HEK293 (cell line): ENCODE data around the gene PDLIM1.

ENCODE experiments used
- GFI1B ChIP-seq: fragments of 450-650 bp; formaldehyde crosslinking; IDR thresholded peaks from 2 replicates; pipeline ENCODE4 v1.5.1; 2016; ENCODE audit warnings: missing biosample characterization, missing genetic modification characterization
- GLI2 ChIP-seq: fragments of 450-650 bp; formaldehyde crosslinking; IDR thresholded peaks from 2 replicates; pipeline ENCODE4; 2017; ENCODE audit warnings: missing biosample characterization, missing genetic modification characterization, low read depth, borderline replicate concordance
- MEIS1 ChIP-seq: sonication (generic); formaldehyde crosslinking; IDR thresholded peaks from 2 replicates; pipeline ENCODE4 v1.8.1; 2022; ENCODE audit warnings: missing genetic modification reagents, mild to moderate bottlenecking, borderline replicate concordance
- PRDM10 ChIP-seq: fragments of 450-650 bp; formaldehyde crosslinking; IDR thresholded peaks from 2 replicates; pipeline ENCODE4 v1.5.1; 2016; ENCODE audit warnings: missing biosample characterization, missing genetic modification characterization
- PRDM6 ChIP-seq: fragments of 450-650 bp; formaldehyde crosslinking; IDR thresholded peaks from 2 replicates; pipeline ENCODE4 v1.5.1; 2017; ENCODE audit warnings: missing biosample characterization, missing genetic modification characterization
- SCRT2 ChIP-seq: fragments of 450-650 bp; formaldehyde crosslinking; IDR thresholded peaks from 2 replicates; pipeline ENCODE4 v1.5.1; 2016; ENCODE audit warnings: missing biosample characterization, missing genetic modification characterization
- TSHZ1 ChIP-seq: fragments of 450-650 bp; formaldehyde crosslinking; IDR thresholded peaks from 2 replicates; pipeline ENCODE4 v1.5.1; 2016; ENCODE audit warnings: missing biosample characterization, missing genetic modification characterization, borderline replicate concordance
- ZBTB44 ChIP-seq: fragments of 450-650 bp; IDR thresholded peaks from 2 replicates; pipeline ENCODE4 v1.5.1; 2018; ENCODE audit warnings: missing biosample characterization, mild to moderate bottlenecking, missing genetic modification characterization
- ZFHX2 ChIP-seq: fragments of 450-650 bp; formaldehyde crosslinking; conservative IDR thresholded peaks from 2 replicates; pipeline ENCODE4 v1.5.1; 2016; ENCODE audit warnings: missing biosample characterization, missing genetic modification characterization
- ZNF10 ChIP-seq: fragments of 450-650 bp; formaldehyde crosslinking; IDR thresholded peaks from 2 replicates; pipeline ENCODE4 v1.5.1; 2017; ENCODE audit warnings: missing biosample characterization, missing genetic modification characterization
- ZNF140 ChIP-seq: fragments of 450-650 bp; formaldehyde crosslinking; IDR thresholded peaks from 2 replicates; pipeline ENCODE4 v1.5.1; 2016; ENCODE audit warnings: missing biosample characterization, missing genetic modification characterization
- ZNF26 ChIP-seq: fragments of 450-650 bp; formaldehyde crosslinking; IDR thresholded peaks from 2 replicates; pipeline ENCODE4 v1.5.1; 2016; ENCODE audit warnings: missing biosample characterization, missing genetic modification characterization
- ZNF324 ChIP-seq: fragments of 450-650 bp; formaldehyde crosslinking; IDR thresholded peaks from 2 replicates; pipeline ENCODE4 v1.5.1; 2016; ENCODE audit warnings: missing biosample characterization, missing genetic modification characterization
- ZNF335 ChIP-seq: fragments of 450-650 bp; formaldehyde crosslinking; conservative IDR thresholded peaks from 2 replicates; pipeline ENCODE4 v1.5.1; 2016; ENCODE audit warnings: missing biosample characterization, missing genetic modification characterization
- ZNF416 ChIP-seq: fragments of 450-650 bp; formaldehyde crosslinking; IDR thresholded peaks from 2 replicates; pipeline ENCODE4 v1.5.1; 2016; ENCODE audit warnings: missing biosample characterization, missing genetic modification characterization
- ZNF629 ChIP-seq: fragments of 450-650 bp; formaldehyde crosslinking; IDR thresholded peaks from 2 replicates; pipeline ENCODE4 v1.5.1; 2017; ENCODE audit warnings: missing biosample characterization, missing genetic modification characterization
- ZNF843 ChIP-seq: fragments of 450-650 bp; formaldehyde crosslinking; IDR thresholded peaks from 2 replicates; pipeline ENCODE4 v1.5.1; 2016; ENCODE audit warnings: missing biosample characterization, missing genetic modification characterization
- ZSCAN30 ChIP-seq: fragments of 450-650 bp; IDR thresholded peaks from 2 replicates; pipeline ENCODE4 v1.5.1; 2018; ENCODE audit warnings: missing biosample characterization, mild to moderate bottlenecking, missing genetic modification characterization, moderate library complexity
- ZXDB ChIP-seq: fragments of 450-650 bp; formaldehyde crosslinking; IDR thresholded peaks from 2 replicates; pipeline ENCODE4 v1.5.1; 2016; ENCODE audit warnings: missing biosample characterization, missing genetic modification characterization
- TF ChIP-seq, protein P1 (sequence below): fragments of 450-650 bp; formaldehyde crosslinking; IDR thresholded peaks from 2 replicates; pipeline ENCODE4 v1.5.1; 2016; ENCODE audit warnings: missing biosample characterization, missing genetic modification characterization, low read depth
- TF ChIP-seq, protein P2 (sequence below): fragments of 450-650 bp; formaldehyde crosslinking; IDR thresholded peaks from 2 replicates; pipeline ENCODE4 v1.5.1; 2016; ENCODE audit warnings: missing biosample characterization, missing genetic modification characterization

PDLIM1 gene

GRCh38 chr10:95289003-95289920 is 1.5 kb downstream of the PDLIM1 start (continued):
- TF ChIP-seq GLI2 (tag by site-specific recombination) (0 out of 2 replicates have a peak, but pooled peaks have one; percentile 19), ZFHX2 (tag by site-specific recombination) (peak; percentile 52), ZNF335 (tag by site-specific recombination) (peak; percentile 90), PRDM6 (peak; percentile 88), TSHZ1 (peak; percentile 54; the same call in 1 of the 2 replicates), ZBTB44 (peak; percentile 47; the same call in 1 of the 2 replicates), GFI1B (tag by site-specific recombination) (peak; percentile 57; the same call in 1 of the 2 replicates), ZXDB (tag by site-specific recombination) (peak; percentile 57; the same call in 1 of the 2 replicates), ZNF324 (0 out of 2 replicates have a peak, but pooled peaks have one; percentile 43), ZNF140 (tag by site-specific recombination) (no peak), MEIS1 (CRISPR knock-in tag) (0 out of 2 replicates have a peak, but pooled peaks have one; percentile 22), ZNF629 (tag by site-specific recombination) (peak; percentile 59), SCRT2 (tag by site-specific recombination) (peak; percentile 82), PRDM10 (tag by site-specific recombination) (peak; percentile 99), ZSCAN30 (tag by site-specific recombination) (peak; percentile 20; the same call in 1 of the 2 replicates), ZNF10 (tag by site-specific recombination) (peak; percentile 23; the same call in 1 of the 2 replicates), ZNF843 (tag by site-specific recombination) (peak; percentile 81), ZNF416 (tag by site-specific recombination) (no peak), ZNF26 (no peak)
- TF ChIP-seq, protein P1, sequence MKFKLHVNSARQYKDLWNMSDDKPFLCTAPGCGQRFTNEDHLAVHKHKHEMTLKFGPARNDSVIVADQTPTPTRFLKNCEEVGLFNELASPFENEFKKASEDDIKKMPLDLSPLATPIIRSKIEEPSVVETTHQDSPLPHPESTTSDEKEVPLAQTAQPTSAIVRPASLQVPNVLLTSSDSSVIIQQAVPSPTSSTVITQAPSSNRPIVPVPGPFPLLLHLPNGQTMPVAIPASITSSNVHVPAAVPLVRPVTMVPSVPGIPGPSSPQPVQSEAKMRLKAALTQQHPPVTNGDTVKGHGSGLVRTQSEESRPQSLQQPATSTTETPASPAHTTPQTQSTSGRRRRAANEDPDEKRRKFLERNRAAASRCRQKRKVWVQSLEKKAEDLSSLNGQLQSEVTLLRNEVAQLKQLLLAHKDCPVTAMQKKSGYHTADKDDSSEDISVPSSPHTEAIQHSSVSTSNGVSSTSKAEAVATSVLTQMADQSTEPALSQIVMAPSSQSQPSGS (tag by site-specific recombination), result peak; percentile 34; the same call in 1 of the 2 replicates
- TF ChIP-seq, protein P2, sequence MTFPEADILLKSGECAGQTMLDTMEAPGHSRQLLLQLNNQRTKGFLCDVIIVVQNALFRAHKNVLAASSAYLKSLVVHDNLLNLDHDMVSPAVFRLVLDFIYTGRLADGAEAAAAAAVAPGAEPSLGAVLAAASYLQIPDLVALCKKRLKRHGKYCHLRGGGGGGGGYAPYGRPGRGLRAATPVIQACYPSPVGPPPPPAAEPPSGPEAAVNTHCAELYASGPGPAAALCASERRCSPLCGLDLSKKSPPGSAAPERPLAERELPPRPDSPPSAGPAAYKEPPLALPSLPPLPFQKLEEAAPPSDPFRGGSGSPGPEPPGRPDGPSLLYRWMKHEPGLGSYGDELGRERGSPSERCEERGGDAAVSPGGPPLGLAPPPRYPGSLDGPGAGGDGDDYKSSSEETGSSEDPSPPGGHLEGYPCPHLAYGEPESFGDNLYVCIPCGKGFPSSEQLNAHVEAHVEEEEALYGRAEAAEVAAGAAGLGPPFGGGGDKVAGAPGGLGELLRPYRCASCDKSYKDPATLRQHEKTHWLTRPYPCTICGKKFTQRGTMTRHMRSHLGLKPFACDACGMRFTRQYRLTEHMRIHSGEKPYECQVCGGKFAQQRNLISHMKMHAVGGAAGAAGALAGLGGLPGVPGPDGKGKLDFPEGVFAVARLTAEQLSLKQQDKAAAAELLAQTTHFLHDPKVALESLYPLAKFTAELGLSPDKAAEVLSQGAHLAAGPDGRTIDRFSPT (tag by site-specific recombination), result peak; percentile 46; the same call in 1 of the 2 replicates
